HCT116 (cell line): ENCODE measurements around the gene IRAK2.

Experiments used
- CEBPB ChIP-seq: IDR thresholded peaks from 2 replicates; pipeline ENCODE4 v1.6.1; 2012; ENCODE audit warnings: low read depth
- CTCF ChIP-seq, 3 experiments: fragments of 200-600 bp in 1 of 3; sonication (generic) in 1 of 3; IDR thresholded peaks in 2 of 3; conservative IDR thresholded peaks in 1 of 3; 2 replicates each; pipeline ENCODE4 v1.5.1; 2012 to 2017; ENCODE audit warnings: low read depth in 2 of 3, low read length in 2 of 3, antibody characterized with exemption in 1 of 3, borderline replicate concordance in 1 of 3, control low read depth in 1 of 3, mild to moderate bottlenecking in 1 of 3, mixed read lengths in 1 of 3, mixed run types in 1 of 3, moderate library complexity in 1 of 3; ENCODE audit not compliant: insufficient read depth in 1 of 3
- EZH2phosphoT487 ChIP-seq: fragments of 200-600 bp; IDR thresholded peaks from 2 replicates; pipeline ENCODE4 v1.6.1; 2018; ENCODE audit warnings: antibody characterized with exemption, borderline replicate concordance
- FOSL1 ChIP-seq: IDR thresholded peaks from 2 replicates; pipeline ENCODE4 v1.6.1; 2012; ENCODE audit warnings: low read depth
- JUND ChIP-seq: IDR thresholded peaks from 2 replicates; pipeline ENCODE4 v1.6.1; 2012
- POLR2A ChIP-seq: IDR thresholded peaks from 2 replicates; pipeline ENCODE4 v1.7.0; 2011; ENCODE audit warnings: borderline replicate concordance; ENCODE audit not compliant: insufficient read depth, insufficient read length; ENCODE audit errors: extremely low read depth
- POLR2AphosphoS5 ChIP-seq: IDR thresholded peaks from 2 replicates; pipeline ENCODE4 v1.6.1; 2011; ENCODE audit warnings: mild to moderate bottlenecking, low read depth, low read length, moderate library complexity
- ZNF274 ChIP-seq: fragments of 200-500 bp; sonication (Bioruptor generic); IDR thresholded peaks from 2 replicates; pipeline ENCODE4 v1.6.1; 2014; ENCODE audit warnings: mild to moderate bottlenecking, low read depth, low read length, inconsistent platforms
- TF ChIP-seq, protein P1 (sequence below): IDR thresholded peaks from 2 replicates; pipeline ENCODE4 v1.6.1; 2012; ENCODE audit warnings: low read depth

DNA sequence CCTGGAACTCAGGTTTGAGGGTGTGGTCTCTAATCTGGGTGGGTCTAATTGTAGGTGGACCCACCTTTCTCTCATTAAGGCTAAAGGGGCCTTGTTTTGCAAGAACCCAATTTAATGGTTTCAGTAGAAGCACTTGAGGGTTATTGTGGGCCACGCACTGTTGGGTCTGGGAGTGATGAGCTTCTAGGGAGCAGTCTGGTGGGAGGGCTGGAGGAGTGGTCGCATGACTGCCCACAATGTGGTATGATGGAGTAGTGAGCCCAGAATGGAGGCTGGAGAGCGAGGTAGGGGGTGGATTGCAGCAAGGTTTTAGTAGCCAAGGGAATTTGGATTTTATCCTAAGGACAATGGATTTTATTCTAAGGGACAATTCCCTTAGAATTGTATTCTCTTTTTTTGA, 86.3 kb downstream of the IRAK2 start:
- TF ChIP-seq CTCF (IDR thresholded peaks at IDR 0.05 in 2 of 3, conservative IDR thresholded peaks at IDR 0.05 in 1 of 3; ENCODE audit: borderline replicate concordance in 1 of 3, insufficient read depth in 1 of 3, low read depth in 2 of 3, low read length in 2 of 3), result no peak
- no peak for TF ChIP-seq EZH2phosphoT487
- no peak for TF ChIP-seq FOSL1
- TF ChIP-seq CEBPB, result no peak
- TF ChIP-seq POLR2AphosphoS5, result no peak
- no peak for TF ChIP-seq POLR2A
- TF ChIP-seq ZNF274, result no peak
- TF ChIP-seq JUND, result no peak
- TF ChIP-seq, protein P1, sequence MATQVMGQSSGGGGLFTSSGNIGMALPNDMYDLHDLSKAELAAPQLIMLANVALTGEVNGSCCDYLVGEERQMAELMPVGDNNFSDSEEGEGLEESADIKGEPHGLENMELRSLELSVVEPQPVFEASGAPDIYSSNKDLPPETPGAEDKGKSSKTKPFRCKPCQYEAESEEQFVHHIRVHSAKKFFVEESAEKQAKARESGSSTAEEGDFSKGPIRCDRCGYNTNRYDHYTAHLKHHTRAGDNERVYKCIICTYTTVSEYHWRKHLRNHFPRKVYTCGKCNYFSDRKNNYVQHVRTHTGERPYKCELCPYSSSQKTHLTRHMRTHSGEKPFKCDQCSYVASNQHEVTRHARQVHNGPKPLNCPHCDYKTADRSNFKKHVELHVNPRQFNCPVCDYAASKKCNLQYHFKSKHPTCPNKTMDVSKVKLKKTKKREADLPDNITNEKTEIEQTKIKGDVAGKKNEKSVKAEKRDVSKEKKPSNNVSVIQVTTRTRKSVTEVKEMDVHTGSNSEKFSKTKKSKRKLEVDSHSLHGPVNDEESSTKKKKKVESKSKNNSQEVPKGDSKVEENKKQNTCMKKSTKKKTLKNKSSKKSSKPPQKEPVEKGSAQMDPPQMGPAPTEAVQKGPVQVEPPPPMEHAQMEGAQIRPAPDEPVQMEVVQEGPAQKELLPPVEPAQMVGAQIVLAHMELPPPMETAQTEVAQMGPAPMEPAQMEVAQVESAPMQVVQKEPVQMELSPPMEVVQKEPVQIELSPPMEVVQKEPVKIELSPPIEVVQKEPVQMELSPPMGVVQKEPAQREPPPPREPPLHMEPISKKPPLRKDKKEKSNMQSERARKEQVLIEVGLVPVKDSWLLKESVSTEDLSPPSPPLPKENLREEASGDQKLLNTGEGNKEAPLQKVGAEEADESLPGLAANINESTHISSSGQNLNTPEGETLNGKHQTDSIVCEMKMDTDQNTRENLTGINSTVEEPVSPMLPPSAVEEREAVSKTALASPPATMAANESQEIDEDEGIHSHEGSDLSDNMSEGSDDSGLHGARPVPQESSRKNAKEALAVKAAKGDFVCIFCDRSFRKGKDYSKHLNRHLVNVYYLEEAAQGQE, result no peak
